Lower leg skin (tissue), 3 donors: Measurements from ENCODE around the gene EXOC6.

Experiments used
- CTCF ChIP-seq, 3 donors: fragments of 450-650 bp; IDR thresholded peaks; one replicate each; pipeline ENCODE4 v1.5.1; 2016; ENCODE audit warnings: antibody characterized with exemption in 3 of 3, mild to moderate bottlenecking in 3 of 3, moderate library complexity in 2 of 3
- POLR2A ChIP-seq, 2 donors: fragments of 450-650 bp; IDR thresholded peaks; one replicate each; pipeline ENCODE4 v1.6.1; 2016 to 2017; ENCODE audit warnings: antibody characterized with exemption in 2 of 2, mild to moderate bottlenecking in 1 of 2, moderate library complexity in 1 of 2

GRCh38 chr10:92832121-92832520 lies 16.2 kb upstream of the EXOC6 start:
- TF ChIP-seq CTCF (IDR thresholded peaks at IDR 0.05) (no peak), POLR2A (IDR thresholded peaks at IDR 0.05) (no peak)
